Suprapubic skin (tissue), 4 donors: Measurements from ENCODE around the gene FOXK1.

Experiments used
- EP300 ChIP-seq: sonication (generic); formaldehyde crosslinking; IDR thresholded peaks from one replicate; pipeline ENCODE4 v1.6.1; 2017; ENCODE audit warnings: antibody characterized with exemption
- POLR2A ChIP-seq, 2 donors: fragments of 450-650 bp; IDR thresholded peaks; one replicate each; pipeline ENCODE4 v1.6.1; 2017; ENCODE audit warnings: antibody characterized with exemption in 2 of 2, mild to moderate bottlenecking in 2 of 2, moderate library complexity in 2 of 2
- POLR2AphosphoS5 ChIP-seq, 3 donors: sonication (generic); formaldehyde crosslinking; IDR thresholded peaks; one replicate each; pipeline ENCODE4 v1.6.1; 2017; ENCODE audit warnings: antibody characterized with exemption in 3 of 3
- TF ChIP-seq, protein P1 (sequence below), 2 donors: fragments of 200-600 bp in 1 of 2; fragments of 450-650 bp in 1 of 2; sonication (generic) in 1 of 2; IDR thresholded peaks; one replicate each; pipeline ENCODE4 v1.5.1; 2016 to 2019; ENCODE audit warnings: antibody characterized with exemption in 2 of 2, mild to moderate bottlenecking in 1 of 2, moderate library complexity in 1 of 2

DNA sequence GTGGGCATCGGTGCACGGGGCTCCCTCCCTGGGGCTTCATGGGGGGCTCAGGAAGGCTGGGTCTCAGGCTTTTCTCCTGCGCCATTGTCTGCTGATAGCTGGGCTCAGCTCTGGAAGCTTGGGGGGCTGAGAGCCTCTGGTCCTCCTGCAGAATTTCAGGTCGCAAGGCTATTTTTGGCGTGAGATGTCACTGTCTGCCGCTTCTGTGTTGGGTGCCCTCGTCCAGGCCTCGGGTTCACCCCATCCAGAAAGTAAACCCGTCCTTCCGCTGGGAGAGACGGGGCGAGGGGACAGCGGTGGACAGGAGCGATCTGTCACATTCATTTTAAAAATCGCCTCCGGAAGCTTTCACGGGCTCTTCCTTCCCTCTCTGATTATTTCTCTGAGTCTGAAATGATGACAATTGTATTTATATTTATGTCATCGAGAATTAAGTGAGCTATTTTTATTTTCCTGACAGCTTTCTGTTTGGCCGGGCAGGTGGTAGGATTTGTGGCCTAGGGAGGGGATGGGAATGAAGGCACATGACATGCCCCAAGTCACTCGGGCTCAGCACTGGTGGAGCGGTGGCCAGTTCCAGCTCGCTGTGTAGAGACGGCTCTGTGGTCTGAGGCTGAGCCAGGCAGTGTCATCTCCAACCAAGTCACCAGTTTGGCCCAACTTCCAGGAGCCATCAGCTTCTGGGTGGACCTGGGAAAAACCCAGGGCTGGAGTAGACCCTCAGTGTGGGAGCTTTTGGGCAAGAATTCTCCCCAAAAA is 52.7 kb downstream of the FOXK1 start:
- TF ChIP-seq EP300 (no peak), POLR2AphosphoS5 (IDR thresholded peaks at IDR 0.05) (no peak), POLR2A (IDR thresholded peaks at IDR 0.05) (no peak)
- TF ChIP-seq, protein P1, sequence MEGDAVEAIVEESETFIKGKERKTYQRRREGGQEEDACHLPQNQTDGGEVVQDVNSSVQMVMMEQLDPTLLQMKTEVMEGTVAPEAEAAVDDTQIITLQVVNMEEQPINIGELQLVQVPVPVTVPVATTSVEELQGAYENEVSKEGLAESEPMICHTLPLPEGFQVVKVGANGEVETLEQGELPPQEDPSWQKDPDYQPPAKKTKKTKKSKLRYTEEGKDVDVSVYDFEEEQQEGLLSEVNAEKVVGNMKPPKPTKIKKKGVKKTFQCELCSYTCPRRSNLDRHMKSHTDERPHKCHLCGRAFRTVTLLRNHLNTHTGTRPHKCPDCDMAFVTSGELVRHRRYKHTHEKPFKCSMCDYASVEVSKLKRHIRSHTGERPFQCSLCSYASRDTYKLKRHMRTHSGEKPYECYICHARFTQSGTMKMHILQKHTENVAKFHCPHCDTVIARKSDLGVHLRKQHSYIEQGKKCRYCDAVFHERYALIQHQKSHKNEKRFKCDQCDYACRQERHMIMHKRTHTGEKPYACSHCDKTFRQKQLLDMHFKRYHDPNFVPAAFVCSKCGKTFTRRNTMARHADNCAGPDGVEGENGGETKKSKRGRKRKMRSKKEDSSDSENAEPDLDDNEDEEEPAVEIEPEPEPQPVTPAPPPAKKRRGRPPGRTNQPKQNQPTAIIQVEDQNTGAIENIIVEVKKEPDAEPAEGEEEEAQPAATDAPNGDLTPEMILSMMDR (IDR thresholded peaks at IDR 0.05) = no peak
